ENCODE data around the gene MEIS3.
"Not testable (repeated sequence)": the region's sequence is repeated elsewhere in the genome, so short reads cannot be mapped to it uniquely, and the experiment has no call there.

MEIS3 gene

GRCh38 chr19:47414469-47414868, 4.9 kb downstream of the MEIS3 start:
- DNase-seq = no peak

- DNase-seq = no peak
Observed at GRCh38 chr19:47413941-47414340, 5.4 kb downstream of the MEIS3 start.

- not testable (repeated sequence) for DNase-seq
Observed at GRCh38 chr19:47411696-47412095, 7.6 kb downstream of the MEIS3 start.

GRCh38 chr19:47411101-47411500, 8.2 kb downstream of the MEIS3 start:
- DNase-seq = no peak

GRCh38 chr19:47408156-47408938, 11.0 kb downstream of the MEIS3 start:
- no peak for DNase-seq

- no peak for DNase-seq
Observed at GRCh38 chr19:47407417-47407774, 11.9 kb downstream of the MEIS3 start.

- DNase-seq = no peak
Observed at GRCh38 chr19:47406711-47407416, 12.5 kb downstream of the MEIS3 start.

GRCh38 chr19:47405854-47406417, 13.4 kb downstream of the MEIS3 start:
- DNase-seq = no peak

GRCh38 chr19:47405197-47405550, 14.2 kb downstream of the MEIS3 start:
- DNase-seq = no peak

GRCh38 chr19:47404334-47405196, 14.8 kb downstream of the MEIS3 start:
- no peak for DNase-seq

GRCh38 chr19:47402504-47402903, 16.8 kb downstream of the MEIS3 start:
- no peak for DNase-seq

GRCh38 chr19:47398707-47399597, 20.4 kb downstream of the MEIS3 start:
- no peak for DNase-seq

- peak; percentile 79 for DNase-seq
Observed at GRCh38 chr19:47391510-47392223, 27.7 kb downstream of the MEIS3 start.

- DNase-seq = no peak
Observed at GRCh38 chr19:47390533-47391488, 28.5 kb downstream of the MEIS3 start.

GRCh38 chr19:47389150-47389556, 30.2 kb downstream of the MEIS3 start:
- peak; percentile 46 for DNase-seq

- not testable (repeated sequence) for DNase-seq
Observed at GRCh38 chr19:47388721-47389120, 30.6 kb downstream of the MEIS3 start.

GRCh38 chr19:47387623-47388022, 31.7 kb downstream of the MEIS3 start:
- DNase-seq = not testable (repeated sequence)

- DNase-seq = not testable (repeated sequence)
Observed at GRCh38 chr19:47386582-47386981, 32.7 kb downstream of the MEIS3 start.

- DNase-seq = not testable (repeated sequence)
Observed at GRCh38 chr19:47384533-47384932, 34.8 kb downstream of the MEIS3 start.

GRCh38 chr19:47383890-47384289, 35.4 kb downstream of the MEIS3 start:
- DNase-seq = not testable (repeated sequence)

Measured in femur (tissue), 1 donor.